H9 (cell line): Measurements from ENCODE around the gene ASXL1. TPM values are rescaled to one million over a fixed set of nuclear protein-coding genes. Genes with fewer than 3 reads are reported as not detected.
A peak's percentile ranks its signal among the peaks of the same experiment; 100 is the strongest.

ENCODE experiments used
- DNase-seq: peaks from one replicate; pipeline ENCODE4 v3.0.0-alpha.2; 2017
- H2AFZ ChIP-seq: one replicate; pipeline ENCODE4 v1.6.1; 2013; ENCODE audit warnings: mild to moderate bottlenecking, low read length, control low read depth, moderate library complexity
- H2AK5ac ChIP-seq: 2 replicates; pipeline ENCODE4 v1.6.1; 2013; ENCODE audit warnings: low read length, control low read depth, mixed read lengths; ENCODE audit not compliant: insufficient read length
- H2BK120ac ChIP-seq: one replicate; pipeline ENCODE4 v1.6.1; 2013; ENCODE audit warnings: low read depth, mild to moderate bottlenecking, low read length, control low read depth, inconsistent platforms; ENCODE audit not compliant: poor library complexity, severe bottlenecking
- H2BK12ac ChIP-seq: 2 replicates; pipeline ENCODE4 v1.6.1; 2013; ENCODE audit warnings: low read length, control low read depth, mixed read lengths, low read depth; ENCODE audit not compliant: insufficient read length
- H2BK15ac ChIP-seq: 2 replicates; pipeline ENCODE4 v1.6.1; 2013; ENCODE audit warnings: low read depth, low read length, control low read depth
- H2BK20ac ChIP-seq: one replicate; pipeline ENCODE4 v1.6.1; 2013; ENCODE audit warnings: low read depth, mild to moderate bottlenecking, low read length, control low read depth, inconsistent platforms; ENCODE audit not compliant: poor library complexity, severe bottlenecking
- H2BK5ac ChIP-seq: 2 replicates; pipeline ENCODE4 v1.6.1; 2013; ENCODE audit warnings: low read length, control low read depth, mixed read lengths; ENCODE audit not compliant: insufficient read length
- H3K14ac ChIP-seq: 2 replicates; pipeline ENCODE4 v1.6.1; 2013; ENCODE audit warnings: low read length, control low read depth; ENCODE audit not compliant: insufficient read depth
- H3K18ac ChIP-seq: 2 replicates; pipeline ENCODE4 v1.6.1; 2013; ENCODE audit warnings: low read depth, mild to moderate bottlenecking, mixed read lengths, low read length, control low read depth; ENCODE audit not compliant: insufficient read length
- H3K23ac ChIP-seq: 2 replicates; pipeline ENCODE4 v1.6.1; 2013; ENCODE audit warnings: low read length, control low read depth, mixed read lengths, low read depth; ENCODE audit not compliant: insufficient read length
- H3K23me2 ChIP-seq: 2 replicates; pipeline ENCODE4 v1.6.1; 2013; ENCODE audit warnings: low read depth, mild to moderate bottlenecking, mixed read lengths, low read length, control low read depth; ENCODE audit not compliant: insufficient read length, poor library complexity, severe bottlenecking
- H3K27ac ChIP-seq: 2 replicates; pipeline ENCODE4 v1.5.1; 2013; ENCODE audit warnings: low read length, control low read depth, mixed read lengths, low read depth; ENCODE audit not compliant: insufficient read length
- H3K27me3 ChIP-seq: 2 replicates; pipeline ENCODE4 v1.6.1; 2013; ENCODE audit warnings: low read length, control low read depth, inconsistent platforms; ENCODE audit not compliant: insufficient read depth
- H3K4ac ChIP-seq: 2 replicates; pipeline ENCODE4 v1.6.1; 2013; ENCODE audit warnings: low read depth, mild to moderate bottlenecking, control low read depth, inconsistent platforms, low read length, moderate library complexity
- H3K4me1 ChIP-seq: 2 replicates; pipeline ENCODE4 v1.6.1; 2013; ENCODE audit warnings: low read length, control low read depth, inconsistent platforms; ENCODE audit not compliant: insufficient read depth
- H3K4me2 ChIP-seq: 2 replicates; pipeline ENCODE4 v1.6.1; 2013; ENCODE audit warnings: low read length, control low read depth, mixed read lengths; ENCODE audit not compliant: insufficient read length, insufficient read depth
- H3K56ac ChIP-seq: 2 replicates; pipeline ENCODE4 v1.6.1; 2013; ENCODE audit warnings: low read depth, mild to moderate bottlenecking, mixed read lengths, low read length, control low read depth; ENCODE audit not compliant: insufficient read length
- H3K79me1 ChIP-seq: 2 replicates; pipeline ENCODE4 v1.6.1; 2013; ENCODE audit warnings: low read depth, mild to moderate bottlenecking, moderate library complexity, low read length, control low read depth, inconsistent platforms; ENCODE audit not compliant: insufficient read depth, poor library complexity, severe bottlenecking
- H3K79me2 ChIP-seq: 2 replicates; pipeline ENCODE4 v1.6.1; 2013; ENCODE audit warnings: low read length, control low read depth, inconsistent platforms; ENCODE audit not compliant: insufficient read depth
- H3K9ac ChIP-seq: 2 replicates; pipeline ENCODE4 v1.6.1; 2013; ENCODE audit warnings: low read length, control low read depth, mixed read lengths; ENCODE audit not compliant: insufficient read length; ENCODE audit errors: extremely low read depth
- H3K9me3 ChIP-seq: one replicate; pipeline ENCODE4 v1.6.1; 2013; ENCODE audit warnings: low read depth, low read length, inconsistent platforms; ENCODE audit not compliant: control insufficient read depth
- H3T11ph ChIP-seq: one replicate; pipeline ENCODE4 v1.6.1; 2013; ENCODE audit warnings: mild to moderate bottlenecking, low read length, control low read depth, inconsistent platforms
- H4K20me1 ChIP-seq: one replicate; pipeline ENCODE4 v1.6.1; 2013; ENCODE audit not compliant: control insufficient read depth, insufficient read length, insufficient read depth
- H4K5ac ChIP-seq: 2 replicates; pipeline ENCODE4 v1.6.1; 2013; ENCODE audit warnings: low read depth, mild to moderate bottlenecking, mixed read lengths, low read length, control low read depth; ENCODE audit not compliant: insufficient read length
- H4K8ac ChIP-seq: replicated peaks from 2 replicates; pipeline ENCODE4 v1.6.1; 2013; ENCODE audit warnings: low read length, control low read depth, mixed read lengths, low read depth; ENCODE audit not compliant: insufficient read length
- H4K91ac ChIP-seq: 2 replicates; pipeline ENCODE4 v1.6.1; 2013; ENCODE audit warnings: low read depth, mild to moderate bottlenecking, moderate library complexity, mixed read lengths, low read length, control low read depth; ENCODE audit not compliant: insufficient read length
- H3K27ac Mint-ChIP-seq, 3 experiments: 2 replicates in 2 of 3; 3 replicates in 1 of 3; pipeline ENCODE4 v1.8.0; 2020 to 2021; ENCODE audit warnings: mixed read lengths in 3 of 3, mild to moderate bottlenecking in 1 of 3, moderate library complexity in 1 of 3
- H3K27me3 Mint-ChIP-seq: 2 replicates; pipeline ENCODE4 v1.8.0; 2021; ENCODE audit warnings: low read depth, mild to moderate bottlenecking, moderate library complexity, mixed read lengths
- H3K36me3 Mint-ChIP-seq, 3 experiments: 2 replicates in 2 of 3; 3 replicates in 1 of 3; pipeline ENCODE4 v1.8.0; 2020 to 2021; ENCODE audit warnings: low read depth in 3 of 3, mixed read lengths in 3 of 3; ENCODE audit not compliant: insufficient read depth in 1 of 3
- H3K4me1 Mint-ChIP-seq, 2 experiments: 2 replicates each; pipeline ENCODE4 v1.8.0; 2020; ENCODE audit warnings: mixed read lengths in 2 of 2
- H3K4me3 Mint-ChIP-seq, 2 experiments: 2 replicates in 1 of 2; 3 replicates in 1 of 2; pipeline ENCODE4 v1.8.0; 2020 to 2021; ENCODE audit warnings: mild to moderate bottlenecking in 2 of 2, mixed read lengths in 2 of 2, moderate library complexity in 1 of 2
- H3K9me3 Mint-ChIP-seq, 2 experiments: 2 replicates in 1 of 2; 3 replicates in 1 of 2; pipeline ENCODE4 v1.8.0; 2020; ENCODE audit warnings: mild to moderate bottlenecking in 2 of 2, mixed read lengths in 2 of 2, moderate library complexity in 1 of 2
- CTCF ChIP-seq: fragments of 200-600 bp; sonication (generic); conservative IDR thresholded peaks from 3 replicates; pipeline ENCODE4 v1.8.0; 2021; ENCODE audit warnings: antibody characterized with exemption, mild to moderate bottlenecking
- WGBS: extraction: QIAGEN DNeasy Blood & Tissue Kit; methylation state at CpG from one replicate; pipeline ENCODE4 v1.1.7; 2013; ENCODE audit warnings: missing lambda C conversion rate, low lambda C conversion rate, mixed read lengths; ENCODE audit not compliant: insufficient read length; ENCODE audit errors: extremely low coverage; 5-methylcytosine and 5-hydroxymethylcytosine counted together
- total RNA-seq: library from RNA; stranded (reverse); gene quantifications from 2 replicates; pipeline ENCODE4 v1.2.1, GENCODE V29; 2021

Gene ASXL1
- total RNA-seq, 1 experiment from 2014 or later, result 39.5 TPM

GRCh38 chr20:32429745-32430360 lies 71.7 kb downstream of the ASXL1 start:
- H3K27ac ChIP-seq, result no peak overlapping the region
- H3K23me2 ChIP-seq, result no peaks in the 10 kb centered on the region
- no peaks in the 10 kb centered on the region for H3K4me1 ChIP-seq
- H3K4me3 Mint-ChIP-seq, result no peak overlapping the region
- no peak overlapping the region for H2BK20ac ChIP-seq
- WGBS, result no CpG with 5 or more reads among the region's 16 CpGs
- no peak overlapping the region for H3K23ac ChIP-seq
- no peak overlapping the region for H3T11ph ChIP-seq
- peak overlapping the region in 1 of 3 experiments; percentile 17; a peak in 1 of 7 replicates for H3K27ac Mint-ChIP-seq
- H3K9ac ChIP-seq, result no peak overlapping the region
- H3K56ac ChIP-seq, result no peak overlapping the region
- no peak overlapping the region for H2AFZ ChIP-seq
- H2BK12ac ChIP-seq, result no peak overlapping the region
- H3K9me3 ChIP-seq, result no peaks in the 10 kb centered on the region
- no peak for DNase-seq
- H3K18ac ChIP-seq, result no peak overlapping the region
- H3K36me3 Mint-ChIP-seq, result peaks cover 8 to 38% (median 31%) of the 10 kb centered on the region in 3 experiments; a peak in 5 of 7 replicates
- no peak overlapping the region for H3K14ac ChIP-seq
- no peaks in the 10 kb centered on the region for H3K9me3 Mint-ChIP-seq
- H3K79me1 ChIP-seq, result no peaks in the 10 kb centered on the region
- H4K91ac ChIP-seq, result no peak overlapping the region
- H4K5ac ChIP-seq, result no peak overlapping the region
- H3K27me3 ChIP-seq, result no peaks in the 10 kb centered on the region
- H2AK5ac ChIP-seq, result no peak overlapping the region
- no peak overlapping the region for H3K4me2 ChIP-seq
- H2BK15ac ChIP-seq, result no peak overlapping the region
- no peak overlapping the region for H2BK120ac ChIP-seq
- no peaks in the 10 kb centered on the region for H3K27me3 Mint-ChIP-seq
- no peak overlapping the region for H3K4ac ChIP-seq
- no peak for TF ChIP-seq CTCF
- H4K20me1 ChIP-seq, result no peaks in the 10 kb centered on the region
- H2BK5ac ChIP-seq, result no peak overlapping the region
- no peaks in the 10 kb centered on the region for H3K4me1 Mint-ChIP-seq
- H4K8ac ChIP-seq, result no peak overlapping the region
- no peaks in the 10 kb centered on the region for H3K79me2 ChIP-seq
